ENCODE measurements around the gene ANKFN1.

GRCh38 chr17:56260376-56261002, 107.2 kb downstream of the ANKFN1 start:
- TF ChIP-seq CTCF (conservative IDR thresholded peaks at IDR 0.05) (no peak), ZFX (IDR thresholded peaks at IDR 0.05) (no peak)

All from C4-2B (cell line).